ENCODE measurements around the gene CD58.
"Not testable (repeated sequence)": the region's sequence is repeated elsewhere in the genome, so short reads cannot be mapped to it uniquely, and the experiment has no call there.

The CD58 gene

DNA sequence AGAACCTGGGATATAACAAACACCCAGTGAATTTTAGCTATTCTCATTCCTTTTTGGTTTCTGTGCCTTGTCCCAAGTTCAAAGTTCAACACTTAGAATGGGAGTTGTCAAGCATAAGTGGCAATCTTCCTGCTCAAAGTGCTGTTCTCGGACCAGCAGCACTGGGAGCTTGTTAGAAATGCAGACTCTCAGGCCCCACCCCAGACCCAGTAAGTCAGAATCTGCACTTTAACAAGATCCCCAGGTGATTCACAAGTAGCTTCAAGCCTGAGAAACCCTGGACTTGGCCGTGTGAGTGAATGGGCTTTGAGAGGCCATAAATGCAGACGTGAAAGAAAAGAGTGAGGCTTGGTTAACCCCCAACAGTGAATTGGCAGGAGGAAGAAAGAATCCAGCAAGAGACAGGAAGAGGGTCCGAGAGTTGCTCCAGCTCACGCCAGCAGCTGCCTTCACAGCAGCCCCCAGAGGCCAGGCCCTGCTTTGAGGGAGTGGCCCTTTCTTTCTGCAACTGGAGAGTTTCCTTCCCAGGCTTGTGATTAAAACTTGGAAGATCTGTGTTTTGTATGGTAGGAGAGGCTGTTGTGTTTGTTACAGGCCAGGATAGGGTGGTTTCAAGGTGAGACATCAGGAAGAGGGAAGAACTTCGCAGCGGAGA, 21.3 kb upstream of the CD58 start:
- DNase-seq: not testable (repeated sequence)

DNA sequence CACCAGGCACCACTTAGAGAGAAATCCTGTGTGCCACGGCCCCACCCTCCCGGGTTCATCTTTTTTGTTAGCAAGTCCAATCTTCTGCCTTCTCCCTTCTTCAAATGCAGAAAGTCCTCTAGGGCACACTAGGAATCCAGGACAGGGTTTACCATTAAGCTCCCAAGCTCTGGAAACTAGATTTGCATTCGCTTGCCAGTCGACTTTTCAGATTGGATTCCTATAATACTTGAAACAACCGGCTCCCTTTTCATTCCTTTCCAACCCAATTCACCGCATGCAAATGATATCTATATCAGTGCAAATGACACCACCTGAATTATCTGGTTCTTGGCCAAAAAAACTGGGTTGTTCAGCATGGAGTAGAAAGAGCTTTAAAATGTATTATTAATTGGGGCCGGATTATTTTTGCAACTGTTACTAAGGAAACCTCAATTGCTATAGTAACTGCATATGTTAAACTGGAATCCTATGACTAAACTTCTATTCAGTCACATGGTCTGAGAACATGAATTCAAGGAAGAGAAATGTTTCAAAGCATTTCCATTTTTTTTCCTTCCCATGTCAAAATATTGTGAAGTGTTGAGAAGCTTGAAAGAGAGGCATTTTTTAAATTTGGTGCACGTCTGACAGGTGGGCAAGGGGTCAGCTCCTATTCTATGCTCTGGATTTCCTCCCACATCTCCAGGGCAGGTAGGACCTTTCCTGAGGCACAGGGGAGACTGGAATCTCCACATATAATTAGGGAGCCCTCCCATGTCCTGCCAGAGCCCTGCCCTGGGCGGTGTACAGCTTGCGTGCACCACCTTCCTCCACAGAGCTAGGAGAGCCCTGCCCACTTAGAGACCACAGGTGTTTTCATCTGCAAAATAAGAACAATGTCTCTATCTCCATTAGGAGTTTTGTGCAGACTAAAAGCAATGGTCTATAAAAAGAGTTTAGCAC, 20.5 kb upstream of the CD58 start:
- not testable (repeated sequence) for DNase-seq

DNA sequence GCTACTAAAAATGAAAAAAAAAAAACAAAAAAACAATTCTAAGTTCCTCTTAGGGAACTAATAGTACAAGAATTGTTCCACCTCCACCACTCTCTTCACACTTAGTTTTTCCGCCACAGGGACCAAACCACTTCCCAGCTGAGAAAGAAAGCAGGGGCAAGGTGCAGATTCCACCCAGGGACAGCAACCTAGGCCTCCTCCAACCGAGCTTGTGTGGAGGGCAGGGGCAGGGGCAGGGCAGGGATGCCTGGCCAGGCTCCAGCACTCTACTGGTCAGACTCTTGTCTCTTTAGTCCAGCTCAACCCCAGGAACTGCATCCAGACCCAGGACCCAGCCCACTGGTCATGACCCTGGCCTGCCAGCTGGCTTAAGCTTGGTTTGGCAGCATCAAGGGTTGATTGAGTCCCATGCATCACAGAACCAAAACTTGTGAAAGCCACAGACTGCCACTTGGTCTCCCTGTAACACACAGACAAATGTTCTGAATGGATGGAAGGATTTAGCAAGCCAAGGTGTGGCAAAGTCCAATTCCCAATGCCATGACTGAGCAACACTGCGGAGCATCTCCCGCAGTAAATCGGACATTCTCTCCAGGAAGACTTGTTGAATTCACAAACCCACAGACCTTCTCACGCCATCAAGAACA, 19.7 kb upstream of the CD58 start:
- not testable (repeated sequence) for DNase-seq

DNA sequence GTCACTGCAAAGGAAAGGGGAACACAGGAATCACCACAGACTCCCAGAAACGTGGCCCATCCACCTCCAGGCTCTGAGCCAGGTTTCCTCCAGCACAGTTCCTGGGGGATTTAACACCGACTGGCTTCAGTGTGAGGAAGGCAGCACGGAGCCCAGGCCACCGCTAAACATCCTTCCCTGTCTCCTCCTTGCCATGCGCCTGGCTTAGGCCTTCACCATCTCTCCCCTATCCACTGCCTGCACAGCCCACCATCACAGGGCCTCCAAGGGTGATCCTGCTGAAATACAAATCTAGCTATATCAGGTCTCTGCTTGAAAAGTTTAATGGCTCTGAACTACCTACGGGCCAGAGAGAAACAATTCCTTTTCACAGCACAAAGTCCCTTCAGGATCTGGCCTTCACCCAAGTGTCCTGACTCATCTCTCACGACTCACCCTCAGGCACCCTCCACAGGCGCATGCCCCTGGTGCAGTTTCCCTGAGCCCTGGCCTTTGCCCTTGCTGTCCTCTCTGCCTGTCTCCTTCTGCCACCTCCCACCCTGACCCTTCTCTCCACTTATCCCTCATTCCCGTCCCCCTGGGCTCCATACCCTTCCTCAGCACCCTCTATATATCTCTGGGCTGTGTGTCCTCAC, 18.4 kb upstream of the CD58 start:
- not testable (repeated sequence) for DNase-seq

DNA sequence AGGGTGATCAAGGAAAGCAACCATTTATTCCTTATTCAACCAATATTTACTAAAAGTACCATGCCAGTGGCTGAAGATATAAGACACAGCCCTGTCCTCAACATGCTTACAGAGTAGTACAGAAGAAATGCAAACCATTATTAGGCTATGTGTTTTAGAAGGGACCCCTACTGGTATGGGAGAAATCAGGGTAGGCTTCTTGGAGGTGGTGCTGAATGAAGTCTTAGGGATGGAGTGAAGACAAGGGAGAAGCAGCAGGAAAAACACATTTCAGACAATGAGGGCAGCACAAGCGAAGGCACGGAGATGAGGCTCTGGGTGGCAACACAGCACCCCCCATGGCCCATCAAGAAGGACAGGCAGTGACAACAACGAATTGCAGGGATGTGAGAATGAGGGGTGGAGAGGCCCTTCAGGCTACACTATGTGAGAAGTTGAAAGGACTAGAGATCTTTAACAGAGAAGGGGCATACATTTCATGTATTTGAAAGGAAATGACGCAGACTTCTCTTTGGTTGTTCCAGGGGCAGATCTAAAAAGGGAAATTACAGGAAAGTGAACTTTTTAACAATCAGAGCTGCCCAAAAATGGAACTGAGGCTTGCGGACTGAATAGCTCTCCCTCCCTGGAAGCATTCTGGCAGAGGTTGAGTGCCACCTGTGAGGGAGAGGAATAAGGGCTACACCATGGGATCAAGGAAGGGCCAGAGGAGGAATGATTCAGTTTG, 16.8 kb upstream of the CD58 start:
- DNase-seq: no peak

DNA sequence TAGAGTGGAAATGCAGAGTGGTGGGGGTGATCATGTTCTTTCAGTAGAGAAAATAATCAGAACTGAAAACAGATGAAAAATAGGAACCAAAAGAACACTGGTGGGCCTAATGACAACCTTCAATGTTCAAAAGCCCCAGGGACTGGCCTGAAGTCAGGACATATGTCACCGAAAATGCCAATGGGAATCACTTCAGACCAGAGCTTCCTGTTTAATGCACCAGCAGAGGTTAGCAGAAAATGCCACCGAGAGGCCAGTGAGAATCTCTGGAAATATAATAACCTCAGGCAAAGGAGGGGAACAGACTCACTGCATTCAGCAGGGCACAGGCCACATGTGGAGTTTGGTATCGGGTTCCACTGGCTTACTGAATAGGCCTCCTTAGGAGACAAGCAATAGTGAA, 15.9 kb upstream of the CD58 start:
- no peak for DNase-seq

DNA sequence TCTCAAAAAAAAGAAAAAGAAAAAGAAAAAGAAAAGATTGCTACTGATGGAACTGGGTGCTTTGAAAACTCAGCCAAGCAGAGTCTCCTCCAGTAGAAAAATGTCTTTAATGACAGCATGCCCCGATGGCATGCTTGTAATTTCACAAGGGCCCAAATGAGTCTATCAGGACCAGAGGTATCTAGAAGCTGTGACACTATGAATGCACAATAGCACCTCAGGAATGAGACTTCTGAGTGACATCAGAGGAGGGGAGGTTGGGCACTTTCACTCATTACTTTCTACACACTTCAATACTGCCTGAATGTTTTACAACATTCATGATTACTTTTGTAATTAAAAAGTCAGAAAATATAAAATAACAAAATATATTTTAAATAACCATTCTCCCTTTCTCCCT, 15.1 kb upstream of the CD58 start:
- DNase-seq: no peak

DNA sequence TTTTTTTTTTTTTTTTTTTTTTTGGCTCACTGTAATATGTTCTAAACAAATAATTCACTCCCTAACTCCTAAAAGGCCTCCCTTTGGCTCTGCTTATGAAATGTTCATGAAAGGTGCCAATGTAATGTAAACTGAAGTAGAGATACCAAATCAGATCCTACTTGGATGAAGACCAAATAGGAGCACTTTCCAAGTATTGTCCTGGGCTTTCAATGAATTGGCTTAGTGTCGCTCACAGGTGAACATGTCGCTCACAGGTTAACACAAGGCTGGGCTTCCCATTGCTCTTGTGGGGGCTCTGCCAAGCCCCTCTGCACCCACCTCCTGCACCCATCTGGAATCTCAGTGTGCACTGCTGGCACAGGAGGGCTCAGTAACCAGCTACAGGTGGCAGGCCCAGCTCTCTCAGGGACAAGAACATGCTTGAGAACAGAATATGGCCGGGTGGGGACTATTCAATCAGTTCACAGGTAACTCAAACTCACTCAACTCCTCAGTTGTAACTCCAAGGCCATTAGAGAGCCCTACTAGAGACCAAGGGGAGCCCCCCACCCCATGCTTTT, 10.6 kb upstream of the CD58 start:
- no peak for DNase-seq

DNA sequence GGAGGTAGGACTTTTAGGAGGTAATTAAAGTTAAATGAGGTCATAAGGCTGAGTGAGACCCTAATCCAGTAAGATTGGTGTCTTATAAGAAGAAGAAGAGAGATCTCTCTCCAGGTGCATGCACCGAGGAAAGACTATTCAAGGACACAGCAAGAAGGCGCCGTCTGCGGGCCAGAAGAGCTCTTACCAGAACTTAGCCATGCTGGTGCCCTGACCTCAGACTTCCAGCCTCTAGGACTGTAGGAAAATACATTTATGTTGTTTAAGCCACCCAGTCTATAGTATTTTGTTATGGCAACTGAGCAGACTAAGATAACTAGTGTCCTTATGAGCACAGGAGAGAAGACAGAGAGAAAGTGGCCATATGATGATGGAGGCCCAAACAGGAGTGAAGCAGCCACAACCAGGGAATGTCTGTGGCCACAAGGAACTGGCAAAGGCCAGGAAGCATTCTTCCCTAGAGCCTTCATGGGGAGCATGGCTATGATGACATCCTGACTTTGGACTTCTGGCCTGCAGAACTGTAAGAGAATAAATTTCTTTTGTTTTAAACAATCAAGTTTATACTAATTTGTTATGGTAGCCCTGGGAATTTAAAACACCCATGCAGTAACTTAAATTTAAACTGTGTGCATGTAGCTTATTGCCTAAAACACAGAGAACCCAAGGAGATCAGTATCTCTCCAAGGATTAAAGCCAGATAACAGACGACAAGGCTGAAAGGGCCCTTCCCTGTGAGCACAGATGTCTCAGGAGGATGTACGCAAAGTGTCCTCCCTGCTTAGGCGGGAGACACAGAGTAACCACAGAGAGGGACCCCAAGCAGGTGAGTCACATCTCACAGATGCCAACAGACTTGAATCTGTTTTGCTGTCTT, 9.9 kb upstream of the CD58 start:
- DNase-seq: no peak

DNA sequence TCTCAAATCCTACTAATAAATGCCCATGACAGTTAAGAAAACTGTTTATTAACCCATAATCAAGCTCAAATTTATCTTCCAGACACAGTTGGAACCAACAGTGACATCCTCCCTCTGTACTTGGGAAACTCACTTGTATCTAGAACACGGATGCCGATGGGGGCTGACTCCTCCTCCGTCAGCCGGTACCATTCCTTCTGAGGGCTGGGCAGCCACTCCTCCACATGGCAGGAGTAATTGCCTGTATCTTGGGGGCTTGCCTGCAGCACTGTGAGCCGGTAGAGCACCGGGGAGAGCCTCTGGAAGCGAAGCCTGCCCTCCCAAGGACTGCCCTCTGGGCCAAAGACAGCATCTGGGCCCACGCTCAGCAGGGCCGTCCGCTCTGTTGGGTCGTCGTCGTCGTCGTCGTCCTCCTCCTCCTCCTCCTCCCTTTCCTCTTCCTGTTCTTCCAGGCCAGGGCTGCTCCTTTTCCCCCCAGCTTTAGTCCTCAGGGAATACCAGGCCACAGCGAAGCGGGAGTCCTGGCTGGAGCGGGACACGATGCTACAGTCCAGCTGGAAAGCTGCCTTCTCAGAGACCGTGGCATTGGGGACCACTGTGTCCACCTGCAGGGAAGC, 8.5 kb upstream of the CD58 start:
- no peak for DNase-seq

DNA sequence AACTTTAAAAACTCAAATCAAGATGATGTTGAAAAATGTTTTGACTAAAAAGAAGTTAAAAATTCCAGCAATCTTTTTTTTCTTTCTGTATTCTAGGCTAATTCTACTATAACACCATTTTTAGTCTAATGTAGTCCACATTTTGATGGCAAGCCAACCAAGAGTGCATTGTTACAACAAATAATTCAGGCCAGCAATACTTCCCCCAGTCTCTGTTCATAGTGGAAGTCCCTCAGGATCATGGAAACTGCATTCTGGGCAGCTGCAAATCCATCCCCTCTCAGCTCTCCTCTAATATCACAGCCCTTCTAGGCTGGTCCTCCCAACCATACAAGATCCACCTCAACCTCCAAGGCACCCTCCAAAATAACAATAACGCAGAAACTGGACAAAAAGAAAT, 7.8 kb upstream of the CD58 start:
- no peak for DNase-seq

DNA sequence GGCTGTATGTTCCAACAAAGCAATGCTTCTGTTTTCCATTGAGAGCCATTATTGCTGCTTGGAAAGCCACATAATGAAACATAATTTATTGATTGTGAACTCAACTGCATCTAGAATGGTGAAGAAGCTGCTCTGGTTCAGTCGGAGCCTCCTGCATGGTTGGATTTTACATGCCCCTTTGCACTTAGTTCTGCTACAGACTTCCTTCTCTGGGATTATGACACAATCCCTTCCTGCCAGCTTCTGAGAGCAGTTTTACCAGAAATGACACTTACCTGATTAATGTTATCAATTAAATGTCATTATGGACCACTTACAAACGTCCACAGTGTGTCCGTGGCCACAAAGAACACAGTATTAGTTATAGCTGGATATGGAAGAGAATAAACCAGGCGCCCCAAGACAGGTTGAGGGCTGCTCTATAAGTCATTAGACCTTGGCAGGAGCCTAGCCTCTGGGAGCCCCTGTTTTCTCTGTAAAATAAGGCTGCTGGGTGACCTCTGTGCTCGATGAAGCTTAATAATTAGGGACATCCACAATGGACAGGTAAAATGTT, 7.0 kb upstream of the CD58 start:
- DNase-seq: no peak

DNA sequence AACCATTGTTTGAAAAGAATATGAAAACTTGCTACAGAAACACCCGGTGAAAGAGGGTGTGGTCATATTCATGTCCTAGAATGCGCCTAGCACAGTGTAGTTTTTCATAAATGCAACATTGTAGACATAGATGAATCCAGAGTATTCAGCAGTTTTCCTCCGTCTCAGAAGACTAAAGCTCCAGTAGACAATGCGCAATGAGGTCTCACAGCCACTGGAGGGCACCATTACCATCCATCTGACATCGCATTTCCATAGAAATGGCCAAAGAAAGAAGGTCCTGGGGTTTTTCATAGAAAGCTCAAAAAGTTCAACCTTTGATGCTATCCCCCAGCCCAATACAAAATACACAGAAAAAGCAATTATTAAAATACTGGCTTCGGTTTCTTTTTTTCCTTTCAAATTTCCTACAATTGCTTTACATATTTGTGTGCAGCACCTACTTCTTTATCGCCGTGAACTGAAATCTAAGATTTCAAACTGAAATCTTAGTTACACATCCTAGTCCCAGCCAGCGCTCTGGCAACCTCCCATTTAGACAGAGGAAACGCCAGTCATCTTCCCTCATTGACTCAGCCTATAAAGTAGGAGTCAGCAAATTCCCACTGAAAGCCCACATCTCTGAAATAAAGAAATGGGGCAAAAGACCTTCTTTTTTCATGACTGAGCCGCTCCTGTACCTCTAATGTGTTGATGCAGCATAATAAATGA, 3.9 kb upstream of the CD58 start:
- DNase-seq: no peak

DNA sequence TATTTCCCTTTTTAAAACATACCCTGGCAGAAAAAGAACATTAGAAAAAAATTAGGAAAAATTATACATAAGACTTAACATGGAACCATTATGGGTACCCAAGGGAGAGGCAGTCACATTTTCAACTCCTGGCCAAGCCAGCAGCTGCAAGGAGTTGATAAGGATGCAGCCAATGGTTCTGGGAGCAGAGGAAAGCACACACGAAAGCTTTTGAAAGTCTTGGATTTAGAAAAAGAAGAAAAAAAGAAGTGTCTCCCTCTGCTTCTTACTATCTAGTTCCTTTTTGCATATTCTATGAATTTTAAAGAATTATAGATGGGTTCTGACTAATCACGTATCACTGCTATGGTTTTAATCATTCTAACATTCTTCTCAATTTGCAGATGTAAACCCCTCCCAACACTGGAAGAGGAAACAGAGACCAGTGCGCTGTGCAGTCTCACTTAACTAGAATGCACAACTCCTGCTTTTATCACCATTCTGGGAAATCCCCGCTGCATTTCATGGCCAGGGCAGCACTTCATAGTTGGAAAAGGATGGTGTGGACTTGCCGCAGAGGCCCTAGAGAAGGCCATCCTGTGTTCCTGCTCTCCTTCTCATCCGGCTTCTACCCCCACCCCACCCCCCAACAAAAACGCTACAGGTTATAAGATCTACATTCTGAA, 2.7 kb upstream of the CD58 start:
- DNase-seq: no peak

DNA sequence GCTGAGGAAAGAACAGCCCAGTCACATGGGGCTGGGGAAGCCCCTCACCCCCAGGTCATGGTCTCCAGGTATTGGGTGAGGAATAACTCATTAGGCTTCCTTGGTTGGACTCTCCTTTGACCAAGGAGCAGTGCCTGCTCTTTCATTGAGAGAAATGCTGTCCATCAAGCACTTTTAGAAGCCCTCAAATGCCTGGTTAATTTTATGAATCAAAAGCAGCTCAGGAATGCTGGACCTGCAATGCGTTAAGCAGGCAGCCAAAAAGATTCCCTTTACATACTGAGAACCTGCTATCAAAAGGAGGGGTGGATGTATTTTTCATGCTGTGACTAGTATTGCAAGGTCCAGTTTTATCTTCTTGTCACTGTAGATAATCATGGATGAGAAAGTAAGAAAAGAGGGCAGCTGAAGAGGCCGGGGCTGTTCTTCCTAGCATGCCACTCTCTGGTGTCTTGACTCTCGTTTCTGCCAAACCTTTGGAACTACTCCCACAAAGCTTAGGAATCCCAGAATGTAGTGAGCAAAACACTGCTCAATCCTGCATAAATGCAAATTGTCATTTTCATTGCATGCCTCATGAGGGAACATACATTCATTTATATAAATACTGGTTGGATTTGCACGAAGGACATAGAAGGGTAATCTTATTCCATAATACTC, 2.1 kb upstream of the CD58 start:
- no peak for DNase-seq

DNA sequence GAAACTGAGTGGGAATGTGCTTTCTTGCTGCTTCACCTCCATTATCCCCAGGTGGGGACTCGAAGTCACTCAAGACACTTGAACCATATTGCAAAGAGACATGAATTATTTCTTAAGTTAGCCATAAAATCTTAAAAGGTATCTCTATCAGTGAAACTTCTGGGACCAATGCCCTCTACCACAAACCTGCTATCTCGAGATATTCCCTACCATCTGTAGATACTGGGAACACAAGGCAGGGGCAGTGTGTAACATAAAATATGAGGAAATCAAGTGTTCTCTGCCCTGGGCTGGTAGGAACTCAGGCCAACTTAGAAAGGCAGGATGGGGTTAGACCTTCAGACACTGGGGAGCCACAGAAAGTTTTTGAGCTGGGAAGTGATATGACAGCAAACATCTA, 1.3 kb upstream of the CD58 start:
- DNase-seq: no peak

DNA sequence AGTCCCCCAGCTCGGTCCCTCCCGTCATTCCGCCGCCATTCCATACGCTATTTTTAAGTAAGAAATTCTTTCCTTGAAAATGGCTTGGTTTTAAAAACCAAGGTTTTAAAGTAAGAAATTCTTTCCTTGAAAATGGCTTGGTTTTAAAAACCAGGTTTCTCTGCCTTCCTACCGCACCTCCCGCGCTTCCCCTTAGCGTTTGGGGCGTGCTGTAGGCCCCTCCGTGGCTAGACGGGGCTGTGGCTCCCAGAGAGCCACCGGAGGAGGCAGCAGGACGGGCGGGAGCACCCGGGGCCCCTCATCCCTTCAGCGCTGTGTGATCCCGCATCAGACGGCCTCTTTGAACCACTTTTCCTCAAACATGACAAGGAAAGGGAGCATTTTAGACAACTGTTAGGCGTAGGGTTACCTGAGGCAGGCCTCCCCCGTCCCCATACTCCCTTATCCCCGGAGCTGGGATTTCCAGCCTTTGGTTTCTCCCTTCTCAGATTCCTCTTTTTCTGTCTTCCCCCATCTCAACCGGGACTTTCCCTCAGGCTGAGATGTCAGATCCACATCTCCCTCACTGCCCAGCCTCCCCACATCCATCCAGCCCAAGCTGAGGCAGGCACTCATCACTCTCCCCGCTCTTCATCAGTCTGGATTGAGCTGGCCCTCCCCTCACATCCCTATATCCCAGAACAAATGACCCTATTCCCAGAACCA, 541 bp upstream of the CD58 start:
- no peak for DNase-seq

DNA sequence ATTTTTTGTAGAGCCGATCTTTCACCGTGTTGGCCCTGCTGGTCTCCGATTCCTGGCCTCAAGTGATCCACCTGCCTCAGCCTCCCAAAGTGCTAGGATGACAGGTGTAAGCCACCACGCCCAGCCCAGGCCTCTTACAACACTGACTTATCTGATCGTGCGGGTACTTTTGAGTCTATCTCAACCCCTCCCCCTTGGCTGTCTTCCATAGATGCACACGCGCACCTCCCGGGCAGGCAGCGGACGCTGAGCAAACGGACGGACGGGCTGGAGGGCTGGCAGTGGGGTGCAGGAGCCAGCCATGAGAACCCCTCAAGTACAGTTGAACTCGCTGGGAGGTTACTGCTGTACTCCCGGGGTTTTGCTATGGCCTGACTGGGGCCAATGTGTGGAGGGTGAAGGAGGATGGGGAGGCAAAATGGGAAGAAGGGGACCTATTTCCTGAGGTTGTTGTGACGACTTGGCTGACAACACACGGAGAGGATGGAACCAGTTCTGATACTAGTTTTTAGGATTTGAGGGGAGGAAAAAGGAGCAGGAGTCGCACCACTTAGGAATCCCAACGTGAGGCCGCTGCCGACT, 959 bp downstream of the CD58 start:
- no peak for DNase-seq
